NCI-H69 (cell line): ENCODE data around the gene NOC4L.

Experiments
- DNase-seq: peaks from one replicate; lab custom pipeline; 2025; lab: John Stamatoyannopoulos, UW

NOC4L gene

GRCh38 chr12:132170094-132170636 is 25.9 kb downstream of the NOC4L start:
- peak; percentile 19 for DNase-seq

DNA sequence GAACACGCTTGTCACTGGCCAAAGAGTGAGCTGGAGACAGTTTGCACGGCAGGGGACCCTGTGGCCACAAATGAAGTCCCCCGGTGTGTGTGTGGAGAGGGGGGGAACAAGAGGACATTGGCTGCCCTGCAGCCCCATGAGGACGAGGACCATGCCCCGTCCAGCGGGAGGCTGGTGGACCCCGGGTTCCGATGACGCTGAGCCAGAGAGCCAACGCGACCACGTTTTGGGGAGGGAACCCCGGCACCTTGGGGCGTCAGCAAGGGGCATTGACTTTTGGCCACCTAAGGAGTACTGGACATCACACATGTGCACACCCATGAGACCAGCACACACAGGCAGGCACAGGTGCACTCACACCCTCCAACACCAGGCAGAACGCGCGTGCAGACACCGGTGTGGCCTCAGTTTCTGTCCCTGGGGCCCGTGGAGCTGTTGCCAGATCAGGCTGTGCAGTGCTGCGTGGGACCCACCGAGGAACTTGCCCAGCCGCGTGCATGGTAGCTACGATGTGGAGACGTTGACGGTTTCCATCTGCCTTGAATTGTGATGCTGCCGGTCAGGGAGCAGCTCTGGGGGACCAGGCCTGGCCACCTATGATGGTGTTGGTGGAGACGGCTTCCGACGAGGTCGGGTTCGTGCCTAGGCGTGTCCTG is 26.5 kb downstream of the NOC4L start:
- DNase-seq = no peak

DNA sequence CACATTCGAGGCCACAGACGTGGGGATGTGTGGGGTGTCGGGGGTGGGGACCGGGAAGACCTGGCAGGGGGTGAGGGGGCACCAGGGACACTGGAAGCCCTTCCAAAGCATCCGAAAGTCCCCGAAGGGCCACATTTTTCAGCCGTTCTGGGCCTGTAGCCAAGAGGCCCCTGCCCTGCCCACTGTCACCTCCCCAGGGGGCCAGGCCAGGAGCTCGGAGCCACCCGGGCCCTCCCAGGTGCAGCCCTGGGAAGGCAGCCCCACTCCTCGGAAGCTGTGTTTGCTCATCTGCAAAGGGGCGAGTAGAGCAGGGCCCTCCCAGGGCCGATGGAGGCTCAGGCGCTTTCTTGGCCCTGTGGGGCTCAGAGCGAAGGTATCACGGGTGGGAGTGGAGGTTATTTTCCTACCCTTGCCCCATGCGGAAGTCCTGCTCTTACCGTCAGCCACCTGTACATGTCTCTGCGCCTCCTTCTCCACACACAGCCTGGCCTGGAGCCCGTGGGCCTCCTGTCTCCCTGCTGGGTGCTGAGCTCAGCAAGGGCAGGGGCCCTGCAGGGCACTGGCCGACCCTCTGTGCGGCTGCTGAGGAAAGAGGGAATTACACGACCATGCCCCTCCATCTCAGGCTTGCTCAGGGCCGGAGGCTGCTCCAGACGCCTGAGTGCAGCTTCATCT is 27.2 kb downstream of the NOC4L start:
- DNase-seq = no peak

DNA sequence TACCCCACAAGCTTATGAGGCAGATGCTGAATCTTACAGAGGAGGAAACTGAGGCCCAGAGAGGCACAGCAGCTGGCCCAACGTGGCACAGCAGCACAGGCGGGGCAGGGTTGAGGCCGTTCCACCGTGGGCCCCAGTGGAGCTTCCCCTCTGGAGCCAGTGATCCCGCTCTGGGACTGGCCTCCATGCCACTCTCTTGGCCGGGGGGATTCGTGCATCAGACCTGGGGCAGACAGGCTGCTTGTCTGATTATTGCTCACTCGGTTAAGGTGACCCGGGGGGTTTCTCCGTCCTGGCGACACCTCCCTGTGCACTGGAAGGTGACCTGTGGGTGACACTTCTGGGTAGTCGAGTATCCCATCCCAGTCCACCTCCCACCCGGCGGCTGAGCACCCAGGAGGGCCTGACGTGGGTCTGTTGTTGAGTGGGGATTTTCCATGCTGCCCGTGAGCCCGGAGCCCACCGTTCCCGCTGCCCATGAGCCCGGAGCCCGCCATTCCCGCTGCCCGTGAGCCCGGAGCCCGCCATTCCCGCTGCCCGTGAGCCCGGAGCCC is 27.8 kb downstream of the NOC4L start:
- DNase-seq = no peak

DNA sequence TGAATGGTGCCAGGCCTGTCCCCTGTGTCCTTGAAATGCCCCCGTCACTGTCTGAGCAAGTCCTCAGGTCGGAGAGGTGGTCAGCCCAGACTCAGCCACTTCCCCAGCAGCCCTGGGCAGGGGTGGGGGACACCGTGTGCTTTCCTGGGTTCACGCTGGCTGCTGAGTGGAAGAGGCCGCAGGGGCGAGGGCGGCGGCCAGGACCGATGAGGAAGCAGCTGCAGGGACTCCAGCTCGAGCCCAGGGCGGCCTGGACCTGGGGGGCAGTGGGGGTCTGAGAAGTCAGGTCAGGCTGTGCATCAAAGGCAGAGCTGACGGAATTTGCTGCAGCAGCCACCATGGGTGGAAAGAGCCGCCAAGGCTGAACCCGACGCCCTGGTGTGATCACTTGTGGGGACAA is 28.4 kb downstream of the NOC4L start:
- no peak for DNase-seq

DNA sequence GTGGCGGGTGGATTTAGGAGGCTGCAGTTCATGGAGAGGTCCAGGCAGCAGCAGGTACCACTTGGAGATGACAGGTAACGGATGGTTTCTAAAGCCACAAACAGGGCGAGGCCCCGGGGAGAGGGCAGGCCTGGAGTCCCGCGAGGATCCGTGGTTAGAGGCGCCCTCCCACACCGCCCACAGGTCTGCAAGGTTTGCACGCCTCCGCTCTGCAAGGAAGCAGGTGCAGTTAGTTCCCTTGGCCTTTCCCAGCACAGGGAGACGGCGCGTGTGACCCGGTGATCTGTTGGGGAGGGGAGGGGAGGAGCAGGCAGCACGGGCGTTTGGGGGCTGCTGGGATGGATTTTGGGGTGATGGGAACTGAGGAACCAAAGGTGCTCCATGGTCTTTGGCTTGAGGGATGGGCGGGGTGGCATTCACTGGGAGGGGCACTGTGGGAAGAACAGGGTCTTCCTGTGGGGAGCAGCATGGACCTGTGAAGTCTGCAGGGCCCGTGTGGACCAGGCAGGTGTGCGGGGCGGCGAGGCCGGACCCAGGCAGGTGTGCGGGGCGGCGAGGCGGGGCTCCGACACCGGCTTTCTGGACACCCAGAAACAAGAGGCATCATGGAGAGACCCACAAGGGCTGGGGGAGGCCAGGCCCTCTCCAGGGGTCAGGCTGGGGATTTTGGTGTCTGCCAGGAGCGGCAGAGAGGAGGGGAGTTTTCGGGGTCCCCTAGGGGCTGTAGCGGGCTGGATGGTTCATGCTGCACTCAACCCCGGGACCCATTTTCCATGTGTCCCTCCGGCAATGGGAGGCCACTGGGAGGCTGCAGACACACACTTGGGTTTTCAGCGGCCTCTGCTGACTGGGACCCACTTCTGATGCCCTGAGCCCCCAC is 29.1 kb downstream of the NOC4L start:
- DNase-seq = no peak

DNA sequence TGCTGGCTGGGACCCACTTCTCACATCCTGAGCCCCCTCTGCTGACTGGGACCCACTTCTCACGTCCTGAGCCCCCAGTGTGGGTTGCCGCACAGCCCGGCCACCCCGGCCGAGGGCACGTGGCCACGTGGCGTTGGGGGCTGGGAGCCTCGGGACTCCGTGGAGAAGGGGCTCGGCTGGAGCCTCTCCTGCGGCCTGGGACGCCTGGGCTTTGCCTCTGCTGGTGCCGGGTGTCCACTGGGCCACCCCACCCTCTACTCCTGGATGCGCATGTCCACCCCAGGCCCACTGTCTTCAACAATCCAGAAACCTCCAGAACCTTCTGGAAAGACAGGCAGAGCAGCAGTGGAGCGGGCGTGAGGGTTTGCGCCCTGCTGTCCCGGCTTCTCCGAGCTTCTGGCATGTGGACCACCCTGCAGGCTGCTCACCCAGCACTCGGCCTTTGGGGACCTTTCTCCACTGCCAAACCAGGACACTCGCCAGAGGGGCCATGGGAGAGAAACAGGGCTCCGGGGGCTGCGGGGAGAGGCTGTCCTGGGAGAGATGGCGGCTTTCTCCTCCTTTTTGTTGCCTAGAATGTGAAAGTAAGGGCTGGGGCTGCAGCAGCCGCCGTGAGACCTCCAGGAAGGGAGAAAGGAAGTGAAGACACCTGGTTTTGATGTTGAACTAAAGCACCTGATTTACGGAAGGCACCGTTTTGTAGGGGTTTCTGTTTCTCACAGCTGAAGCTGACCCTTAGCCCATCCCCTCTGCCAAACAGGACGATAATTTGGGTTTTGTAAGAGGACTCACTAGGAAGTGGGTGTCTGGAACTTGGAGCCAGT is 30.0 kb downstream of the NOC4L start:
- no peak for DNase-seq

DNA sequence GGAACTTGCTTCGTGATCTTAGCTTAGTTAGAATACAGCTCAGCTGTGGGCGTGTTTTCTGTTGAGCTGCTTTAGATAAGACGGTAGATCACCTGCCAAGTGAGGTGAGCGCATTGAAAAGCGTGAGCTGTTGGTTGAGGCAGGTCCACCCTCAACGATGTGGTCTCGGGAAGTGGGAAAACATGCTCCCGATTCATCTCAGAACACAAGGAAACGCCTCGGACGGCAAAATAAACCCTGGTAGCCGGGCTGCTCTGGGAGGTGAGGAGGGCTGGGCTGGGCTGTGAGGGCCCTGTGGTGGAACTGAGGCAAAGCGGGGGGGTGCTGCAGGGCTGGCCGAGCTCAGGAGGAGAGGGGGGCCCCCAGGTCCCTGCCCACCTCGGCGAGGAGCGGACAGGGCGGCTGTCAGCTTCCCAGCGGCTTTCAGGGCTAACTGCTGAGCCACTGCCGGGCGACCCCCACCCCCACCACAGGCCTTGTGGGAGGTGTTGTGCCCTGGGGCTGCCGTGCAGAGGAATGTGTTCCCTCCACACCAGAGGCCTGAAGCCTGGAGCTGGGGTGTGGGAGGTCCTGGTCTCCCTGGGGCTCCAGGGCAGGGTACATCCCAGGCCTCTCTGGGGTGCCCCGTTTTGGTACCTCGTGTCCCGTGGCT is 30.7 kb downstream of the NOC4L start:
- no peak for DNase-seq

DNA sequence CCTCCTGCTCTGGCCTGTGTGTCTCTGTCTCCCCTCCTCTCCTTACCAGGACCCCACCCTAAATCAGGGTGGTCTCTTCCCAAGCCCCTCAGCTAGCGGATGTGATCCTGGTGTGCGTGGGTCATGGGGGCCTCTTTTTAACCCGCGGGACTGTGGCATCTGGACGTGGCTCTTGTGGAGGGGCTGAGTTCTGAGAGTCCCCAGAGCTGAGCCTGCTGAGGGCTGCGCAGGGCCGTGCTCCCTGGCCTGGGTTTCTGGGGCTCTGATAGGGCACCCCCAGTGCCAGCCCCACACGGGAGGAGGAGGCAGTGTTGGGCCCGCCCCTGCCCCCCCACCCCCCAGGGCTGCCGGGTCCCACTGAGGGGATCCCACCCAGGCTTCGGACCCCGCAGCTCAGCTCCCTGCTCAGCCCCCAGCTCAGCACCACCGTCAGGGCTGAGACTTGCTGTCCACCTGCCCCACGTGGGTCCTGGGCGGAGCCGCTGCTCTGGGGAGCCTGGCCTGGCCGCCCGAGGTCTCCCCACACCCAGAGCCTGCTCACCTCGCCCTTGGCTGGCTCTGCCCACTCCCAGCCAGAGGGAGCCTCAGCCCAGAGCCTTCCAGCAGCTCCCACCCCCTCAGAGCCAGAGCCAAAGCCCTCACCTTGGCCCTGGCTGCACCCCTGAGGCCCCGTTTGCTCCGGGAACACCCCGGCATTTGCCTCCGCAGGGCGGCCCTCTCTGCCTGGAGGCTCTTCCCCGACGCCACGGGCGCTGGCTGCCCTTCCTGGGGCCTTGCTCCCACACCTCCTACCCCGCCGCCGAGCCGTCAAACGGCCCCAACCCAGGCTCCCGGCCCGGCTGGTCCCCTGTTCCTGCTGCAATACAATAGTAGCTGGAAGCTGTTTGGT is 31.5 kb downstream of the NOC4L start:
- DNase-seq = no peak

DNA sequence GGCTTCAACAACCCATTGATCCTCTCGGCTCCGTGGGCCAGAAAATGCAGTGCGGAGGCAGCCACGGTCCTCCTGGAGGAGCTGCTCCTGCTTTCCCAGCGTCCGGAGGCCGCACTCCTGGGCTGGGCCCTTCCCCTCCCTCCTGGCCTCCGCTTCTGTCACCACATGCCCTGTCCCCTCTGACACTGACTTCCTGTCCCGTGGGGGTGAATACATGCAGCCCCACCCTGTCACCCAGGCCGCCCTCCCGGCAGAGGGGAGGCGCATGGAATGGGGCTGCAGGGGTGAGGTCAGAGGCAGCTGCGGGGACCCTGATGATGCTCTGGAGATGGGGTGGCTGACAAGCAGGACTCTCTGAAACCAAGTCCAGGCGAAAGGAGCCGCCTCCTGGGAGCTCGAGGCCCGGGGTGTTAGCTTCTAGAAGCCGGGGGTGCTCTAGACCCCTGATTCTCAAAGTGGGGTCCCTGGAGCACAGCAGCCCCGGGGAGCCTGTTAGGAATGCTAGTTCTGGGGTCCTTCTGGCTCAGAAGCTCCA is 32.2 kb downstream of the NOC4L start:
- no peak for DNase-seq

DNA sequence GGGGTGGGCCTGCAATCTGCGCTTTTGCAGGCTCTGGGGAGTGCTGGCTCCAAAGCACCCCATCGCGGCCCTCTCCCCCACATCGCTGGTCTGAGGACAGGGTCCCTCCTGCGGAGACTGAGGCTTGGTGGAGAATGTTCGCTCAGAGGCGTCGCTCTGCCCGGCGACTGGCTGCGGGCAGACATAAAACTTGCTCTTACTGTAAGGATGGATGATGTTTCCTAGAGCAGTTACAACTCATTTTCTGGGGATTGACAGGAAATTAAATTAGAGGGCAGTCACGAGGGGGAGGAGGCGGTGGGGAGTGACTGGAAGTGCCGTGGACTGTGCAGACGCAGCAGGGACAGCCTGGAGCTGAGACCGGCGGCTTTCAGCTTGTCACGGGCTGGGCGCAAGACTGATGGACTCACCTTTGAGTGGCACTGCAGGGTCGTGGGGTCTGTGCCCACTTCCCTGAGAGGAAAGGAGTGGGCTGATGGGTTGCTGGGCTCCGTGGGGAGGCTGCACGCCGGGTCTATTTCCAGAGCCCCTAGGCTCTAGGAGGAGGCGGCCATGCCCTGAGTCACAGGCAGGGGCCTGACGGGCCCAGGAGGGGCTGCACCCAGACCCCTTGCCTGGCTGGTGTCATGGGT is 32.8 kb downstream of the NOC4L start:
- DNase-seq = no peak

DNA sequence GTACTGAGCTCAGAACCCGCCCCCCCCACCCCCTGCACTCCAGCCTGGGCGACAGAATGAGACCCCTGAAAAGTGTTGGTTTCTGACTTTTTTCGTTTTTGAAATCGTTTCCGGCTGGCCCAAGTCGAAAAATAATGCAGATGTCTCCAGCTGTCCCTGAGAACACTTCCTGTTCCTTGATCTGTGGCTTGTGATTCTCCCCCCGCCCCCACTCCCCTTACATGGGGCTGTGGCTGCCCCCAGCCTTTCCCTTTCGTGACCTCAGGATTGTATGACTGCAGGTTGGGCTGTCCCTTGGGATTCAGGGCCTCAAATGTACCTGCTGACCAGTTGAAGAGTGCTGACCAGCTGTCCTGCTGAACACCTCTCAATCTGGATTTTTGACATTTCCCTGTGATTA is 34.1 kb downstream of the NOC4L start:
- DNase-seq = peak; percentile 33

- DNase-seq = peak; percentile 77
Observed at GRCh38 chr12:132178801-132179401, 34.6 kb downstream of the NOC4L start.

GRCh38 chr12:132179431-132180362 is 35.4 kb downstream of the NOC4L start:
- DNase-seq = no peak

GRCh38 chr12:132180648-132181546 is 36.6 kb downstream of the NOC4L start:
- no peak for DNase-seq

DNA sequence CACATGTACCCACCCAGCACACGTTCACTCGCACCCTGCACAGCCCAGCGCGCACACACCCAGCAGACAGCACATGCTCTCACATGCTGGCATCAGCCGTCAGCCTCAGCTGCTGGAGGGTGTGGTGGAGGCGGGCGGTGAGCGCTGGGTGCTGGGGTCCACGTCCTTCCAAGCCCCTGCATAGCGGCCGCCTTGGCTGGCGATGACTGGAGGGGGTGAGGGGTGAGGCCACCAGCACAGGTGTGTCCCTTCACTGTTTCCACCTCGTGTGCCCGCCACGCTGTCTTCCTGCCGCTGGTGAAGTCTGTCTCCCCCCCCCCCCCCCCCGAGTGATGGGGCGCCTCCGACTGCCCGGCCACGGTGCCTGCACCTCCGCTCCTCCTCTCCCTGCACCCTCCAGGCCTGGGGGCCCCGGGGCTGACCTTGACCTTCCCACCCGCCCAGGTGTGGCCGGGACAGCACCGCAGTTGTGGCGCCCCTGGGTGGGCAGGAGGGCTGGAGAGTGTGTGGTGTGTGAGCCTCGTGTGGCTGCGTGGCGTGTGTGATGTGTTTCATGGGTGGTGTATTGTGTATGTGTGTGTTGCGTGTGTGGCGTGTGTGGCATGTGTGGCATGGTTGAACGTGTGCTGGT is 37.4 kb downstream of the NOC4L start:
- no peak for DNase-seq
